Activated CD4-positive, alpha-beta memory T cell treated with anti-CD3 and anti-CD28 coated beads, Interleukin-2, amount 10 ng/mL, durations not matched to agents 7 days and 5 days (primary cell): ENCODE measurements around the gene NOS2. TPM values are rescaled to one million over a fixed set of nuclear protein-coding genes. Genes with fewer than 3 reads are reported as not detected.
"Not testable (repeated sequence)": the region's sequence is repeated elsewhere in the genome, so short reads cannot be mapped to it uniquely, and the experiment has no call there.

ENCODE experiments used
- CTCF ChIA-PET: fragments of 350-600 bp; sonication (Branson Sonifier 250); formaldehyde crosslinking; loops from one replicate; lab custom pipeline; 2021; ENCODE audit warnings: antibody characterized with exemption, inconsistent platforms; lab: Charles Lee
- POLR2A ChIA-PET: fragments of 350-600 bp; sonication (Branson Sonifier 250); formaldehyde crosslinking; loops from one replicate; lab custom pipeline; 2021; ENCODE audit warnings: antibody characterized with exemption; lab: Charles Lee
- DNase-seq: peaks from one replicate; pipeline ENCODE4 v3.0.0-alpha.2; 2020
- H3K27ac Mint-ChIP-seq: one replicate; pipeline ENCODE4 v1.8.0; 2021; ENCODE audit warnings: mild to moderate bottlenecking, mixed read lengths
- H3K27me3 Mint-ChIP-seq: one replicate; pipeline ENCODE4 v1.8.0; 2021; ENCODE audit warnings: mixed read lengths
- H3K36me3 Mint-ChIP-seq: one replicate; pipeline ENCODE4 v1.8.0; 2021; ENCODE audit warnings: low read depth, mixed read lengths
- H3K4me1 Mint-ChIP-seq: one replicate; pipeline ENCODE4 v1.8.0; 2021; ENCODE audit warnings: mixed read lengths
- H3K4me3 Mint-ChIP-seq: one replicate; pipeline ENCODE4 v1.8.0; 2021; ENCODE audit warnings: mild to moderate bottlenecking, mixed read lengths
- H3K9me3 Mint-ChIP-seq: one replicate; pipeline ENCODE4 v1.8.0; 2021; ENCODE audit warnings: mixed read lengths
- total RNA-seq, 2 experiments: library from RNA; stranded (reverse); gene quantifications; one replicate each; pipeline ENCODE4 v1.2.3, GENCODE V29; 2021

Gene NOS2
- total RNA-seq, result not detected

- no peaks in the 10 kb centered on the region for H3K36me3 Mint-ChIP-seq
- CTCF ChIA-PET, result interaction anchor here (0.6 to 11.4 kb wide), 3 partner anchors 81 to 421 kb away, joined by 3 to 383 read pairs (median 12); partner anchors contain the start of gene LYRM9
- POLR2A ChIA-PET, result no interaction called here
Measured at GRCh38 chr17:27800522-27800921, at the start of gene NOS2. Gene NOS2 (minus strand): TSS chr17:27800529. CDS start chr17:27798809, 1,720 bp downstream.

GRCh38 chr17:27849474-27850185, 49.3 kb upstream of the NOS2 start:
- Mint-ChIP-seq H3K4me1 (peaks cover 26% of the 10 kb centered on the region), H3K27me3 (peaks cover 25% of the 10 kb centered on the region), H3K9me3 (peaks cover 3% of the 10 kb centered on the region), H3K4me3 (no peak overlapping the region), H3K27ac (no peak overlapping the region), H3K36me3 (no peaks in the 10 kb centered on the region)
- no peak for DNase-seq
- ChIA-PET CTCF (interaction anchor here (0.6 kb wide), 1 partner anchor 9 kb away, joined by 3 read pairs; no protein-coding TSS in a partner anchor), POLR2A (no interaction called here)

More at GRCh38 chr17:27800522-27800921, at the start of gene NOS2:
- no peaks in the 10 kb centered on the region for H3K9me3 Mint-ChIP-seq
- DNase-seq, result no peak
- H3K4me3 Mint-ChIP-seq, result no peak within 1 kb of the TSS
- H3K4me1 Mint-ChIP-seq, result peaks cover 3% of the 10 kb centered on the region
- H3K27ac Mint-ChIP-seq, result no peak within 1 kb of the TSS
- peaks cover 27% of the 10 kb centered on the region for H3K27me3 Mint-ChIP-seq

- H3K27me3 Mint-ChIP-seq, result peaks cover 22% of the 10 kb centered on the region
- no peak for DNase-seq
- CTCF ChIA-PET, result interaction anchor here (0.6 kb wide), 1 partner anchor 10 kb away, joined by 3 read pairs; no protein-coding TSS in a partner anchor
- POLR2A ChIA-PET, result no interaction called here
- H3K4me1 Mint-ChIP-seq, result peaks cover 26% of the 10 kb centered on the region
- H3K4me3 Mint-ChIP-seq, result no peak overlapping the region
- peaks cover 3% of the 10 kb centered on the region for H3K9me3 Mint-ChIP-seq
- no peaks in the 10 kb centered on the region for H3K36me3 Mint-ChIP-seq
- H3K27ac Mint-ChIP-seq, result no peak overlapping the region
Measured at GRCh38 chr17:27848931-27849330, 48.6 kb upstream of the NOS2 start.

GRCh38 chr17:27846808-27847307, 46.5 kb upstream of the NOS2 start:
- H3K36me3 Mint-ChIP-seq, H3K27me3 Mint-ChIP-seq, DNase-seq, H3K9me3 Mint-ChIP-seq: not testable (repeated sequence)
- peaks cover 26% of the 10 kb centered on the region for H3K4me1 Mint-ChIP-seq
- ChIA-PET CTCF (interaction anchor here (1.2 to 2.8 kb wide), 7 partner anchors 33 to 89 kb away, joined by 3 to 21 read pairs (median 5); no protein-coding TSS in a partner anchor), POLR2A (interaction anchor here (1.0 to 2.0 kb wide), 2 partner anchors 37 to 39 kb away, joined by 7 to 12 read pairs; no protein-coding TSS in a partner anchor)
- peak overlapping the region; percentile 56 for H3K4me3 Mint-ChIP-seq
- H3K27ac Mint-ChIP-seq, result peak overlapping the region; percentile 78

GRCh38 chr17:27846042-27846655, 45.8 kb upstream of the NOS2 start:
- peaks cover 3% of the 10 kb centered on the region for H3K9me3 Mint-ChIP-seq
- ChIA-PET CTCF (interaction anchor here (1.2 to 2.8 kb wide), 7 partner anchors 34 to 89 kb away, joined by 3 to 21 read pairs (median 5); no protein-coding TSS in a partner anchor), POLR2A (interaction anchor here (1.0 to 2.0 kb wide), 2 partner anchors 36 to 38 kb away, joined by 7 to 12 read pairs; no protein-coding TSS in a partner anchor)
- peaks cover 10% of the 10 kb centered on the region for H3K27me3 Mint-ChIP-seq
- H3K36me3 Mint-ChIP-seq, result no peaks in the 10 kb centered on the region
- peaks cover 26% of the 10 kb centered on the region for H3K4me1 Mint-ChIP-seq
- peak overlapping the region; percentile 78 for H3K27ac Mint-ChIP-seq
- DNase-seq, result peak; percentile 39
- peak overlapping the region; percentile 56 for H3K4me3 Mint-ChIP-seq

GRCh38 chr17:27845264-27846041, 45.1 kb upstream of the NOS2 start:
- Mint-ChIP-seq H3K27me3 (peaks cover 11% of the 10 kb centered on the region), H3K36me3 (no peaks in the 10 kb centered on the region), H3K4me1 (peaks cover 26% of the 10 kb centered on the region), H3K9me3 (peaks cover 3% of the 10 kb centered on the region), H3K4me3 (no peak overlapping the region), H3K27ac (no peak overlapping the region)
- ChIA-PET CTCF (interaction anchor here (1.2 to 2.8 kb wide), 2 partner anchors 40 to 88 kb away, joined by 3 to 21 read pairs; no protein-coding TSS in a partner anchor), POLR2A (interaction anchor here (1.0 to 2.0 kb wide), 3 partner anchors 36 to 37 kb away, joined by 4 to 12 read pairs (median 7); no protein-coding TSS in a partner anchor)
- DNase-seq, result no peak

GRCh38 chr17:27840688-27841087, 40.4 kb upstream of the NOS2 start:
- CTCF ChIA-PET, result no interaction called here
- Mint-ChIP-seq H3K9me3 (no peaks in the 10 kb centered on the region), H3K27ac (no peak overlapping the region), H3K36me3 (no peaks in the 10 kb centered on the region), H3K4me1 (peaks cover 3% of the 10 kb centered on the region), H3K4me3 (no peak overlapping the region), H3K27me3 (peaks cover 3% of the 10 kb centered on the region)
- POLR2A ChIA-PET, result no interaction called here
- DNase-seq, result no peak

- H3K9me3 Mint-ChIP-seq, DNase-seq, POLR2A ChIA-PET, H3K4me1 Mint-ChIP-seq, H3K27ac Mint-ChIP-seq, CTCF ChIA-PET, H3K36me3 Mint-ChIP-seq, H3K27me3 Mint-ChIP-seq, H3K4me3 Mint-ChIP-seq: not testable (repeated sequence)
Measured at GRCh38 chr17:27840406-27840678, 40.0 kb upstream of the NOS2 start.

- CTCF ChIA-PET, H3K4me3 Mint-ChIP-seq, H3K9me3 Mint-ChIP-seq, DNase-seq, H3K36me3 Mint-ChIP-seq, H3K27ac Mint-ChIP-seq, H3K27me3 Mint-ChIP-seq, H3K4me1 Mint-ChIP-seq, POLR2A ChIA-PET: not testable (repeated sequence)
Measured at GRCh38 chr17:27839571-27840405, 39.5 kb upstream of the NOS2 start.

GRCh38 chr17:27838607-27839006, 38.3 kb upstream of the NOS2 start:
- H3K4me1 Mint-ChIP-seq, H3K36me3 Mint-ChIP-seq, H3K27me3 Mint-ChIP-seq, H3K4me3 Mint-ChIP-seq, POLR2A ChIA-PET, CTCF ChIA-PET, H3K9me3 Mint-ChIP-seq, DNase-seq, H3K27ac Mint-ChIP-seq: not testable (repeated sequence)

- H3K9me3 Mint-ChIP-seq, H3K27me3 Mint-ChIP-seq, H3K36me3 Mint-ChIP-seq, H3K4me3 Mint-ChIP-seq, H3K27ac Mint-ChIP-seq, H3K4me1 Mint-ChIP-seq, CTCF ChIA-PET, DNase-seq: not testable (repeated sequence)
- POLR2A ChIA-PET, result interaction anchor here (1.2 kb wide), 1 partner anchor 27 kb away, joined by 3 read pairs; no protein-coding TSS in a partner anchor
Measured at GRCh38 chr17:27837769-27838168, 37.4 kb upstream of the NOS2 start.

- no peak for DNase-seq
- Mint-ChIP-seq H3K36me3 (no peaks in the 10 kb centered on the region), H3K4me1 (no peaks in the 10 kb centered on the region), H3K4me3 (no peak overlapping the region), H3K27me3 (peaks cover 2% of the 10 kb centered on the region), H3K27ac (no peak overlapping the region), H3K9me3 (peaks cover 3% of the 10 kb centered on the region)
- POLR2A ChIA-PET, result interaction anchor here (1.2 kb wide), 1 partner anchor 26 kb away, joined by 3 read pairs; no protein-coding TSS in a partner anchor
- CTCF ChIA-PET, result no interaction called here
Measured at GRCh38 chr17:27836651-27837050, 36.3 kb upstream of the NOS2 start.
